Prostate gland (tissue), 2 donors: ENCODE data around the gene PTPRG. TPM values are rescaled to one million over a fixed set of nuclear protein-coding genes. Genes with fewer than 3 reads are reported as not detected.

Experiments
- DNase-seq: peaks from one replicate; pipeline ENCODE4 v3.0.0-alpha.2; 2019; ENCODE audit warnings: low spot score
- H3K27ac ChIP-seq, 2 donors: fragments of 200-600 bp; sonication (generic); 2 replicates each; pipeline ENCODE4 v1.5.1; 2017 to 2019
- H3K27me3 ChIP-seq: fragments of 200-600 bp; sonication (generic); replicated peaks from 2 replicates; pipeline ENCODE4 v1.5.1; 2019; ENCODE audit not compliant: insufficient read depth
- H3K36me3 ChIP-seq, 2 donors: fragments of 200-600 bp; sonication (generic); 1 replicate in 1 of 2; 2 replicates in 1 of 2; pipeline versions ENCODE4 v1.5.1 to v1.8.1; 2017 to 2019
- H3K4me1 ChIP-seq: fragments of 200-600 bp; sonication (generic); replicated peaks from 2 replicates; pipeline ENCODE4 v1.5.1; 2019
- H3K4me3 ChIP-seq, 2 donors: fragments of 200-600 bp; sonication (generic); 2 replicates each; pipeline ENCODE4 v1.5.1; 2017 to 2019
- H3K9me3 ChIP-seq: fragments of 200-600 bp; sonication (generic); 2 replicates; pipeline ENCODE4 v1.5.1; 2017
- CTCF ChIP-seq, 4 experiments: fragments of 200-600 bp in 2 of 4; fragments of 450-650 bp in 2 of 4; sonication (generic) in 2 of 4; IDR thresholded peaks; 1 replicate in 3 of 4; 2 replicates in 1 of 4; pipeline ENCODE4 v1.5.1; 2016 to 2019; ENCODE audit warnings: antibody characterized with exemption in 4 of 4, mild to moderate bottlenecking in 2 of 4, moderate library complexity in 2 of 4
- POLR2A ChIP-seq: fragments of 450-650 bp; IDR thresholded peaks from one replicate; pipeline ENCODE4 v1.6.1; 2016; ENCODE audit warnings: antibody characterized with exemption, mild to moderate bottlenecking
- POLR2AphosphoS5 ChIP-seq: sonication (generic); formaldehyde crosslinking; IDR thresholded peaks from one replicate; pipeline ENCODE4 v1.6.1; 2017; ENCODE audit warnings: antibody characterized with exemption
- WGBS: methylation state at CpG from one replicate; pipeline ENCODE4 v1.1.5; 2018; 5-methylcytosine and 5-hydroxymethylcytosine counted together
- intact Hi-C: fragments of 100-400 bp; cut with DNase I; formaldehyde crosslinking; loops from one replicate; pipeline ENCODE4 v1.14.2; 2022
- total RNA-seq, 2 donors: library from RNA; depleted of rRNA; stranded (reverse); fragments of >200 nt; gene quantifications; one replicate each; pipeline ENCODE4 v1.1.0, GENCODE V29; 2016

Gene PTPRG
- total RNA-seq, 2 donors from 2014 or later = 22.0 to 78.6 TPM

GRCh38 chr3:62131050-62131449, 569.7 kb downstream of the PTPRG start:
- Histone ChIP-seq H3K4me1 (no peaks in the 10 kb centered on the region), H3K9me3 (no peaks in the 10 kb centered on the region), H3K27ac (no peak overlapping the region), H3K27me3 (no peaks in the 10 kb centered on the region), H3K36me3 (no peaks in the 10 kb centered on the region), H3K4me3 (no peak overlapping the region)
- TF ChIP-seq CTCF (IDR thresholded peaks at IDR 0.05) (no peak), POLR2AphosphoS5 (no peak), POLR2A (no peak)
- WGBS = 46% methylated on average over 2 of the region's 2 CpGs
- intact Hi-C loops = no loop called here
- no peak for DNase-seq

GRCh38 chr3:62131620-62132019, 570.2 kb downstream of the PTPRG start:
- Histone ChIP-seq H3K36me3 (no peaks in the 10 kb centered on the region), H3K27me3 (no peaks in the 10 kb centered on the region), H3K9me3 (no peaks in the 10 kb centered on the region), H3K4me1 (no peaks in the 10 kb centered on the region), H3K27ac (no peak overlapping the region), H3K4me3 (no peak overlapping the region)
- WGBS = 49% methylated on average over 3 of the region's 3 CpGs
- intact Hi-C loops = no loop called here
- DNase-seq = no peak
- no peak for TF ChIP-seq POLR2A
- peak in 2 of 4 experiments; percentile 18 to 26 for TF ChIP-seq CTCF (IDR thresholded peaks at IDR 0.05)

GRCh38 chr3:62132027-62132602, 570.7 kb downstream of the PTPRG start:
- Histone ChIP-seq H3K27ac (no peak overlapping the region), H3K4me3 (no peak overlapping the region), H3K4me1 (no peaks in the 10 kb centered on the region), H3K36me3 (no peaks in the 10 kb centered on the region), H3K9me3 (no peaks in the 10 kb centered on the region), H3K27me3 (no peaks in the 10 kb centered on the region)
- intact Hi-C loops = no loop called here
- 72% methylated on average over 3 of the region's 3 CpGs for WGBS
- TF ChIP-seq POLR2A (no peak), POLR2AphosphoS5 (no peak), CTCF (IDR thresholded peaks at IDR 0.05) (no peak)
- no peak for DNase-seq

- H3K4me3 ChIP-seq = no peak overlapping the region
- H3K9me3 ChIP-seq = no peaks in the 10 kb centered on the region
- no peaks in the 10 kb centered on the region for H3K27me3 ChIP-seq
- H3K36me3 ChIP-seq = no peaks in the 10 kb centered on the region
- no peak overlapping the region for H3K27ac ChIP-seq
- no peak for TF ChIP-seq POLR2A
- TF ChIP-seq POLR2AphosphoS5 = no peak
- TF ChIP-seq CTCF (IDR thresholded peaks at IDR 0.05) = no peak
- no peaks in the 10 kb centered on the region for H3K4me1 ChIP-seq
- no peak for DNase-seq
- WGBS = 45% methylated on average over 5 of the region's 5 CpGs
- intact Hi-C loops = no loop called here
Measured at GRCh38 chr3:62133015-62133414, 571.6 kb downstream of the PTPRG start.

DNA sequence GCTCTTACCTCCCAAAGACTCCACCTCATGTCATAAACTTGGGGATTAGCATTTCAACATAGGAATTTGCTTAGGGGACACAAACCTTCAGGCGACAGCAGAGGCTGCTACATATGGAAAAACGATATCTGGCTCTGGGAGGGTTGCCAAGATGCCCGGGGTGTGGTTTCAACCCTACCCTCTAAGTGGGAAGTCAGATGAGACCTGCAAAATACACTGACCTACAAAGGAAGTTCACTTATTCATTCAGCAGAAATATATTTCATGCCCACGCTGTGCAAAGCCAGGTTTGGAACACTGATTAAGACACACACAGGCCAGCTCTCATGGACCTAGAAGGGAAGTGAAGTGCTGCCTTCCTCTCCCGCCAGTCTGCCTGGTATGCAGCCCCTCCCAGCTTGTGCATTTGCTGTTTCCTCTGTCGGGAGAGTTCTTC, 572.7 kb downstream of the PTPRG start:
- Histone ChIP-seq H3K4me1 (no peaks in the 10 kb centered on the region), H3K27ac (no peak overlapping the region), H3K36me3 (no peaks in the 10 kb centered on the region), H3K4me3 (no peak overlapping the region), H3K27me3 (no peaks in the 10 kb centered on the region), H3K9me3 (no peaks in the 10 kb centered on the region)
- TF ChIP-seq POLR2AphosphoS5 (no peak), POLR2A (no peak), CTCF (IDR thresholded peaks at IDR 0.05) (no peak)
- intact Hi-C loops = no loop called here
- DNase-seq = no peak
- WGBS = 48% methylated on average over 6 of the region's 6 CpGs
